Mucosa of descending colon (tissue), 3 donors: Measurements from ENCODE around the gene TENM4. TPM values are rescaled to one million over a fixed set of nuclear protein-coding genes. Genes with fewer than 3 reads are reported as not detected.
A peak's percentile ranks its signal among the peaks of the same experiment; 100 is the strongest.

Experiments used
- ATAC-seq: fragments of 200-7000 bp; cut with Tn5 transposase; one replicate; pipeline ENCODE4 v1.9.1; 2020; ENCODE audit warnings: mild to moderate bottlenecking, moderate library complexity
- DNase-seq, 3 donors: peaks; one replicate each; pipeline ENCODE4 v3.0.0-alpha.2; 2020
- H3K36me3 ChIP-seq: fragments of 200-600 bp; one replicate; pipeline ENCODE4 v1.8.0; 2021; ENCODE audit warnings: low read depth, mild to moderate bottlenecking
- H3K4me1 ChIP-seq: fragments of 200-600 bp; one replicate; pipeline ENCODE4 v1.8.0; 2021; ENCODE audit warnings: low read depth, mild to moderate bottlenecking
- H3K4me3 ChIP-seq: fragments of 200-600 bp; one replicate; pipeline ENCODE4 v1.8.0; 2021; ENCODE audit warnings: mild to moderate bottlenecking
- H3K9me3 ChIP-seq: fragments of 200-600 bp; one replicate; pipeline ENCODE4 v1.8.0; 2021; ENCODE audit warnings: mild to moderate bottlenecking
- CTCF ChIP-seq: fragments of 200-600 bp; IDR thresholded peaks from one replicate; pipeline ENCODE4 v1.8.0; 2022; ENCODE audit warnings: antibody characterized with exemption, mild to moderate bottlenecking
- intact Hi-C, 2 donors: fragments of 100-400 bp; cut with DNase I in 1 of 2; cut with micrococcal nuclease in 1 of 2; formaldehyde crosslinking; loops; one replicate each; pipeline versions ENCODE4 v1.11.0 to v1.11.1; 2022; cut with DNase I, micrococcal nuclease
- total RNA-seq, 3 donors: library from RNA; stranded (reverse); fragmentation: NEBNext Ultra II Directional in 2 of 3; extraction: Animal tissue kit (Norgen Biotek cat#: 25700) in 2 of 3; gene quantifications; one replicate each; pipeline versions ENCODE4 v1.2.1 to v1.2.4, GENCODE V29; 2021 to 2023
- donor health status: DM: no; HTN: no; CAD: no; lungs with moderate emphysema.
- donor health status: DM: no; HTN: no; CAD: no.
- donor health status: DM: no; HTN: yes; CAD: no.

TENM4 gene
- total RNA-seq, 3 donors from 2014 or later: 0.70 to 1.6 (median 1.2) TPM

- DNase-seq: no peak
- no peaks in the 10 kb centered on the region for H3K9me3 ChIP-seq
- no peak for ATAC-seq
- no peaks in the 10 kb centered on the region for H3K36me3 ChIP-seq
- no peak overlapping the region for H3K4me3 ChIP-seq
- TF ChIP-seq CTCF: no peak
- H3K4me1 ChIP-seq: peaks cover 11% of the 10 kb centered on the region
- intact Hi-C loops: no loop called here
These were observed 658.1 kb downstream of the TENM4 start for GRCh38 chr11:78782725-78783124.

- Histone ChIP-seq H3K4me3 (no peak overlapping the region), H3K4me1 (peaks cover 8% of the 10 kb centered on the region), H3K36me3 (no peaks in the 10 kb centered on the region), H3K9me3 (no peaks in the 10 kb centered on the region)
- intact Hi-C loops: no loop called here
- peak in 1 of 3 donors; percentile 31 for DNase-seq
- ATAC-seq: peak; percentile 92
- TF ChIP-seq CTCF: no peak
These were observed 659.9 kb downstream of the TENM4 start for GRCh38 chr11:78780889-78781288.

GRCh38 chr11:78773492-78773891, 667.3 kb downstream of the TENM4 start:
- intact Hi-C loops: no loop called here
- no peaks in the 10 kb centered on the region for H3K9me3 ChIP-seq
- no peak for TF ChIP-seq CTCF
- H3K36me3 ChIP-seq: no peaks in the 10 kb centered on the region
- no peaks in the 10 kb centered on the region for H3K4me1 ChIP-seq
- no peak for DNase-seq
- ATAC-seq: no peak
- H3K4me3 ChIP-seq: no peak overlapping the region

- Histone ChIP-seq H3K9me3 (no peaks in the 10 kb centered on the region), H3K4me1 (no peaks in the 10 kb centered on the region), H3K4me3 (no peak overlapping the region), H3K36me3 (no peaks in the 10 kb centered on the region)
- ATAC-seq (no peak), DNase-seq (no peak)
- intact Hi-C loops: no loop called here
- TF ChIP-seq CTCF: no peak
These were observed 667.8 kb downstream of the TENM4 start for GRCh38 chr11:78773077-78773476.

- no peaks in the 10 kb centered on the region for H3K36me3 ChIP-seq
- intact Hi-C loops: no loop called here
- TF ChIP-seq CTCF: no peak
- ATAC-seq (no peak), DNase-seq (no peak)
- no peaks in the 10 kb centered on the region for H3K9me3 ChIP-seq
- no peak overlapping the region for H3K4me3 ChIP-seq
- no peaks in the 10 kb centered on the region for H3K4me1 ChIP-seq
These were observed 668.6 kb downstream of the TENM4 start for GRCh38 chr11:78772186-78772585.

GRCh38 chr11:78770931-78771330, 669.9 kb downstream of the TENM4 start:
- no peaks in the 10 kb centered on the region for H3K9me3 ChIP-seq
- no peak for TF ChIP-seq CTCF
- no peaks in the 10 kb centered on the region for H3K4me1 ChIP-seq
- H3K4me3 ChIP-seq: no peak overlapping the region
- H3K36me3 ChIP-seq: no peaks in the 10 kb centered on the region
- intact Hi-C loops: no loop called here
- DNase-seq (no peak), ATAC-seq (no peak)
